Caco-2 (cell line): ENCODE results near the gene TASOR2. TPM values are rescaled to one million over a fixed set of nuclear protein-coding genes. Genes with fewer than 3 reads are reported as not detected.

Experiments used
- BruUV-seq: library from RNA; stranded (reverse); fragments of 400-500 nt; replicated peaks from 2 replicates; lab custom pipeline; 2021; lab: Mats Ljungman, UMichigan
- CTCF ChIA-PET: fragments of 300-600 bp; sonication (Branson Sonifier 250); formaldehyde crosslinking; loops from one replicate; lab custom pipeline; 2022; ENCODE audit warnings: antibody characterized with exemption; lab: Charles Lee
- POLR2A ChIA-PET: fragments of 300-600 bp; sonication (Branson Sonifier 250); formaldehyde crosslinking; loops from one replicate; lab custom pipeline; 2022; ENCODE audit warnings: antibody characterized with exemption; lab: Charles Lee
- DNase-seq, 2 experiments: peaks; one replicate each; pipeline versions ENCODE4 v3.0.0 to v3.0.0-alpha.2; 2020 to 2022
- H3K27me3 ChIP-seq: replicated peaks from 2 replicates; pipeline ENCODE4 v1.6.0; 2011; ENCODE audit warnings: low read length; ENCODE audit not compliant: control insufficient read depth, insufficient read depth
- H3K36me3 ChIP-seq: 2 replicates; pipeline ENCODE4 v1.5.1; 2011; ENCODE audit warnings: low read length; ENCODE audit not compliant: control insufficient read depth, insufficient read depth
- H3K4me1 ChIP-seq: fragments of 250-450 bp; sonication (Bioruptor Pico); 2 replicates; pipeline ENCODE4 v1.5.1; 2020; ENCODE audit warnings: mild to moderate bottlenecking
- H3K4me3 ChIP-seq: 2 replicates; pipeline ENCODE4 v1.5.1; 2011; ENCODE audit warnings: low read depth, mild to moderate bottlenecking, control low read depth, low read length
- H3K9me3 ChIP-seq: fragments of 250-450 bp; sonication (Bioruptor Pico); 2 replicates; pipeline ENCODE4 v1.5.1; 2020; ENCODE audit warnings: mild to moderate bottlenecking, moderate library complexity
- H3K27ac Mint-ChIP-seq: one replicate; pipeline ENCODE4 v1.8.0; 2022; ENCODE audit warnings: mixed read lengths; ENCODE audit not compliant: unreplicated experiment
- H3K27me3 Mint-ChIP-seq: one replicate; pipeline ENCODE4 v1.8.0; 2022; ENCODE audit warnings: mixed read lengths; ENCODE audit not compliant: insufficient read depth, unreplicated experiment
- H3K36me3 Mint-ChIP-seq: one replicate; pipeline ENCODE4 v1.8.0; 2022; ENCODE audit warnings: mild to moderate bottlenecking, mixed read lengths; ENCODE audit not compliant: insufficient read depth, unreplicated experiment
- H3K4me1 Mint-ChIP-seq: one replicate; pipeline ENCODE4 v1.8.0; 2022; ENCODE audit warnings: low read depth, mixed read lengths; ENCODE audit not compliant: unreplicated experiment
- H3K4me3 Mint-ChIP-seq: one replicate; pipeline ENCODE4 v1.8.0; 2022; ENCODE audit warnings: mild to moderate bottlenecking, moderate library complexity, mixed read lengths; ENCODE audit not compliant: unreplicated experiment
- H3K9me3 Mint-ChIP-seq: one replicate; pipeline ENCODE4 v1.8.0; 2022; ENCODE audit warnings: mixed read lengths; ENCODE audit not compliant: unreplicated experiment
- CTCF ChIP-seq, 2 experiments: fragments of 200-600 bp in 1 of 2; IDR thresholded peaks; 1 replicate in 1 of 2; 2 replicates in 1 of 2; pipeline versions ENCODE4 v1.5.1 to v1.8.0; 2011 to 2022; ENCODE audit warnings: antibody characterized with exemption in 1 of 2, control low read depth in 1 of 2, inconsistent platforms in 1 of 2, low read depth in 1 of 2, low read length in 1 of 2, mild to moderate bottlenecking in 1 of 2, moderate library complexity in 1 of 2; ENCODE audit not compliant: insufficient read depth in 1 of 2, severe bottlenecking in 1 of 2, unreplicated experiment in 1 of 2
- intact Hi-C: fragments of 100-400 bp; cut with micrococcal nuclease; formaldehyde crosslinking; loops from one replicate; pipeline ENCODE4 v1.10.0; 2022; ENCODE audit not compliant: unreplicated experiment
- total RNA-seq: library from RNA; stranded (reverse); gene quantifications from 2 replicates; pipeline ENCODE4 v1.2.3, GENCODE V29; 2022

Gene TASOR2
- total RNA-seq, 1 experiment from 2014 or later, result 102 TPM

- no TSS peak for BruUV-seq
- Mint-ChIP-seq H3K9me3 (no peaks in the 10 kb centered on the region), H3K36me3 (no peaks in the 10 kb centered on the region), H3K27me3 (no peaks in the 10 kb centered on the region), H3K4me3 (no peak overlapping the region), H3K4me1 (peaks cover 5% of the 10 kb centered on the region), H3K27ac (no peak overlapping the region)
- H3K9me3 ChIP-seq, result no peaks in the 10 kb centered on the region
- intact Hi-C loops, result no loop called here
- ChIA-PET CTCF (no interaction called here), POLR2A (no interaction called here)
- no peaks in the 10 kb centered on the region for H3K4me1 ChIP-seq
- no peak for TF ChIP-seq CTCF (IDR thresholded peaks at IDR 0.05; ENCODE audit: insufficient read depth in 1 of 2, low read depth in 1 of 2, low read length in 1 of 2, severe bottlenecking in 1 of 2, unreplicated experiment in 1 of 2)
- H3K36me3 ChIP-seq, result no peaks in the 10 kb centered on the region
- no peak overlapping the region for H3K4me3 ChIP-seq
- no peaks in the 10 kb centered on the region for H3K27me3 ChIP-seq
- no peak for DNase-seq
These were observed 25.2 kb downstream of the TASOR2 start for GRCh38 chr10:5709865-5710264.

- DNase-seq, result no peak
- ChIA-PET CTCF (no interaction called here), POLR2A (no interaction called here)
- H3K27me3 Mint-ChIP-seq, result no peaks in the 10 kb centered on the region
- peaks cover 13% of the 10 kb centered on the region for H3K4me1 Mint-ChIP-seq
- BruUV-seq, result no TSS peak
- no peak overlapping the region for H3K4me3 ChIP-seq
- H3K4me3 Mint-ChIP-seq, result no peak overlapping the region
- H3K36me3 ChIP-seq, result no peaks in the 10 kb centered on the region
- peaks cover 8% of the 10 kb centered on the region for H3K4me1 ChIP-seq
- TF ChIP-seq CTCF (IDR thresholded peaks at IDR 0.05; ENCODE audit: insufficient read depth in 1 of 2, low read depth in 1 of 2, low read length in 1 of 2, severe bottlenecking in 1 of 2, unreplicated experiment in 1 of 2), result no peak
- H3K27ac Mint-ChIP-seq, result no peak overlapping the region
- no peaks in the 10 kb centered on the region for H3K9me3 Mint-ChIP-seq
- intact Hi-C loops, result no loop called here
- no peaks in the 10 kb centered on the region for H3K9me3 ChIP-seq
- H3K27me3 ChIP-seq, result no peaks in the 10 kb centered on the region
- H3K36me3 Mint-ChIP-seq, result peaks cover 3% of the 10 kb centered on the region
These were observed 26.2 kb downstream of the TASOR2 start for GRCh38 chr10:5710859-5711258.

- intact Hi-C loops, result no loop called here
- Histone ChIP-seq H3K36me3 (no peaks in the 10 kb centered on the region), H3K9me3 (no peaks in the 10 kb centered on the region), H3K27me3 (no peaks in the 10 kb centered on the region), H3K4me1 (peaks cover 11% of the 10 kb centered on the region), H3K4me3 (no peak overlapping the region)
- CTCF ChIA-PET, result no interaction called here
- no peaks in the 10 kb centered on the region for H3K27me3 Mint-ChIP-seq
- peaks cover 13% of the 10 kb centered on the region for H3K4me1 Mint-ChIP-seq
- no peak overlapping the region for H3K27ac Mint-ChIP-seq
- POLR2A ChIA-PET, result interaction anchor here (0.6 kb wide), 1 partner anchor 93 kb away, joined by 8 read pairs; no protein-coding TSS in a partner anchor
- H3K4me3 Mint-ChIP-seq, result no peak overlapping the region
- H3K9me3 Mint-ChIP-seq, result no peaks in the 10 kb centered on the region
- TF ChIP-seq CTCF (IDR thresholded peaks at IDR 0.05; ENCODE audit: insufficient read depth in 1 of 2, low read depth in 1 of 2, low read length in 1 of 2, severe bottlenecking in 1 of 2, unreplicated experiment in 1 of 2), result no peak
- BruUV-seq, result no TSS peak
- no peak for DNase-seq
- peaks cover 5% of the 10 kb centered on the region for H3K36me3 Mint-ChIP-seq
These were observed 27.0 kb downstream of the TASOR2 start for GRCh38 chr10:5711642-5712041.
